ENCODE data around the gene NHSL2.

GRCh38 chrX:72020788-72021187 is 110.1 kb downstream of the NHSL2 start:
- no peak for TF ChIP-seq CTCF (conservative IDR thresholded peaks at IDR 0.05 in 1 of 2, IDR thresholded peaks at IDR 0.05 in 1 of 2; ENCODE audit: extremely low read depth in 1 of 2, insufficient read depth in 1 of 2, low read depth in 1 of 2, low read length in 2 of 2)
- TF ChIP-seq EZH2 (IDR thresholded peaks at IDR 0.05; ENCODE audit: borderline replicate concordance, low read length) = no peak
